Measurements from ENCODE around the gene CD72.

- TF ChIP-seq CTCF (conservative IDR thresholded peaks at IDR 0.05 in 1 of 2, IDR thresholded peaks at IDR 0.05 in 1 of 2; ENCODE audit: extremely low read depth in 1 of 2, insufficient read depth in 1 of 2, low read depth in 1 of 2, low read length in 2 of 2) (no peak), EZH2 (IDR thresholded peaks at IDR 0.05; ENCODE audit: borderline replicate concordance, low read length) (no peak)
Measured at GRCh38 chr9:35651956-35652828, 34.0 kb upstream of the CD72 start.

All from mammary epithelial cell (primary cell).